A673 (cell line): ENCODE data around the gene PYCR2. TPM values are rescaled to one million over a fixed set of nuclear protein-coding genes. Genes with fewer than 3 reads are reported as not detected.

Source experiments
- BruUV-seq: library from RNA; stranded (reverse); fragments of 400-500 nt; replicated peaks from 2 replicates; lab custom pipeline; 2021; lab: Mats Ljungman, UMichigan
- CTCF ChIA-PET: fragments of 300-600 bp; sonication (Branson Sonifier 250); formaldehyde crosslinking; loops from one replicate; lab custom pipeline; 2022; ENCODE audit warnings: antibody characterized with exemption; lab: Charles Lee
- POLR2A ChIA-PET: fragments of 300-600 bp; sonication (Branson Sonifier 250); formaldehyde crosslinking; loops from one replicate; lab custom pipeline; 2022; ENCODE audit warnings: antibody characterized with exemption; ENCODE audit not compliant: low non-redundant PET; lab: Charles Lee
- DNase-seq: peaks from one replicate; pipeline ENCODE4 v3.0.0-alpha.2; 2015; ENCODE audit warnings: low spot score
- H3K27ac ChIP-seq: fragments of 200-600 bp; sonication (generic); 2 replicates; pipeline ENCODE4 v1.5.1; 2016; ENCODE audit warnings: mixed run types, low read depth, mild to moderate bottlenecking, mixed read lengths, antibody characterized with exemption, low read length; ENCODE audit not compliant: poor library complexity, severe bottlenecking
- H3K27me3 ChIP-seq: fragments of 200-600 bp; sonication (generic); replicated peaks from 2 replicates; pipeline ENCODE4 v1.6.1; 2017; ENCODE audit warnings: mixed run types, low read depth, mild to moderate bottlenecking, mixed read lengths, antibody characterized with exemption, low read length; ENCODE audit not compliant: insufficient read depth, poor library complexity
- H3K36me3 ChIP-seq: fragments of 200-600 bp; sonication (generic); 2 replicates; pipeline ENCODE4 v1.6.1; 2016; ENCODE audit warnings: mixed run types, mild to moderate bottlenecking, mixed read lengths, antibody characterized with exemption, low read length; ENCODE audit not compliant: insufficient read depth, poor library complexity, severe bottlenecking
- H3K4me1 ChIP-seq: fragments of 200-600 bp; sonication (generic); 2 replicates; pipeline ENCODE4 v1.6.1; 2017; ENCODE audit warnings: mixed run types, mild to moderate bottlenecking, mixed read lengths, antibody characterized with exemption, low read length; ENCODE audit not compliant: insufficient read depth, poor library complexity, severe bottlenecking
- H3K4me3 ChIP-seq: fragments of 200-600 bp; sonication (generic); 2 replicates; pipeline ENCODE4 v1.5.1; 2016; ENCODE audit warnings: low read depth, mixed run types, mild to moderate bottlenecking, mixed read lengths, low read length; ENCODE audit not compliant: poor library complexity, severe bottlenecking
- H3K9me3 ChIP-seq: fragments of 200-600 bp; sonication (generic); 2 replicates; pipeline ENCODE4 v1.6.1; 2016; ENCODE audit warnings: mixed run types, low read depth, mild to moderate bottlenecking, mixed read lengths, antibody characterized with exemption, low read length; ENCODE audit not compliant: poor library complexity, severe bottlenecking
- CTCF ChIP-seq: fragments of 300-800, 200-600 bp; sonication (generic); conservative IDR thresholded peaks from 2 replicates; pipeline ENCODE4 v1.5.1; 2017; ENCODE audit warnings: low read depth, mild to moderate bottlenecking, antibody characterized with exemption, low read length, moderate library complexity, mixed read lengths
- EZH2 ChIP-seq: fragments of 200-600 bp; sonication (generic); IDR thresholded peaks from 2 replicates; pipeline ENCODE4 v1.6.1; 2017; ENCODE audit warnings: borderline replicate concordance, low read depth, mild to moderate bottlenecking, mixed read lengths, antibody characterized with exemption, low read length; ENCODE audit not compliant: poor library complexity, severe bottlenecking
- intact Hi-C: fragments of 100-400 bp; cut with micrococcal nuclease; formaldehyde crosslinking; loops from one replicate; pipeline ENCODE4 v1.10.0; 2022; ENCODE audit not compliant: unreplicated experiment
- total RNA-seq: library from RNA; stranded (reverse); gene quantifications from 2 replicates; pipeline ENCODE4 v1.2.3, GENCODE V29; 2021

Gene PYCR2
- total RNA-seq, 1 experiment from 2014 or later: 52.5 TPM

GRCh38 chr1:225963735-225964530, 39.9 kb upstream of the PYCR2 start:
- CTCF ChIA-PET: interaction anchor here (0.6 to 0.7 kb wide), 2 partner anchors 28 to 1113 kb away, joined by 3 to 4 read pairs; no protein-coding TSS in a partner anchor
- TF ChIP-seq CTCF (no peak), EZH2 (no peak)
- Histone ChIP-seq H3K27ac (no peak overlapping the region), H3K27me3 (no peaks in the 10 kb centered on the region), H3K36me3 (no peaks in the 10 kb centered on the region), H3K4me1 (no peaks in the 10 kb centered on the region), H3K9me3 (no peaks in the 10 kb centered on the region), H3K4me3 (no peak overlapping the region)
- POLR2A ChIA-PET: no interaction called here
- no peak for DNase-seq
- intact Hi-C loops: no loop called here
- BruUV-seq: no TSS peak

GRCh38 chr1:225962440-225962975, 38.5 kb upstream of the PYCR2 start:
- ChIA-PET POLR2A (no interaction called here), CTCF (no interaction called here)
- no peaks in the 10 kb centered on the region for H3K36me3 ChIP-seq
- TF ChIP-seq EZH2: no peak
- TF ChIP-seq CTCF: peak; percentile 95
- H3K4me3 ChIP-seq: no peak overlapping the region
- no peaks in the 10 kb centered on the region for H3K27me3 ChIP-seq
- peak; percentile 50 for DNase-seq
- no TSS peak for BruUV-seq
- no peak overlapping the region for H3K27ac ChIP-seq
- H3K9me3 ChIP-seq: no peaks in the 10 kb centered on the region
- no peaks in the 10 kb centered on the region for H3K4me1 ChIP-seq
- intact Hi-C loops: no loop called here

- no peaks in the 10 kb centered on the region for H3K36me3 ChIP-seq
- H3K27ac ChIP-seq: no peak overlapping the region
- no peak for TF ChIP-seq EZH2
- TF ChIP-seq CTCF: no peak
- no peak overlapping the region for H3K4me3 ChIP-seq
- no peaks in the 10 kb centered on the region for H3K27me3 ChIP-seq
- no peak for DNase-seq
- BruUV-seq: no TSS peak
- H3K9me3 ChIP-seq: no peaks in the 10 kb centered on the region
- ChIA-PET POLR2A (no interaction called here), CTCF (no interaction called here)
- no peaks in the 10 kb centered on the region for H3K4me1 ChIP-seq
- intact Hi-C loops: no loop called here
Observed at GRCh38 chr1:225961659-225962439, 37.8 kb upstream of the PYCR2 start.
